MM.1S (cell line): ENCODE results near the gene ALPP.
"Not testable (repeated sequence)": the region's sequence is repeated elsewhere in the genome, so short reads cannot be mapped to it uniquely, and the experiment has no call there.

Experiments used
- DNase-seq: peaks from one replicate; pipeline ENCODE4 v3.0.0-alpha.2; 2015
- H2AFZ ChIP-seq: fragments of 300-600 bp; sonication (generic); 2 replicates; pipeline ENCODE4 v1.6.0; 2016; ENCODE audit warnings: antibody characterized with exemption, low read length
- H3F3A ChIP-seq: fragments of 300-600 bp; sonication (generic); 2 replicates; pipeline ENCODE4 v1.6.1; 2016; ENCODE audit warnings: mild to moderate bottlenecking, antibody characterized with exemption, low read length, moderate library complexity, mixed read lengths; ENCODE audit not compliant: insufficient read depth
- H3K27ac ChIP-seq: fragments of 300-600 bp; sonication (generic); 2 replicates; pipeline ENCODE4 v1.5.1; 2016; ENCODE audit warnings: mild to moderate bottlenecking, low read length
- H3K27me3 ChIP-seq: fragments of 300-600 bp; sonication (generic); replicated peaks from 2 replicates; pipeline ENCODE4 v1.6.0; 2016; ENCODE audit warnings: low read length; ENCODE audit not compliant: insufficient read depth
- H3K36me3 ChIP-seq: fragments of 300-600 bp; sonication (generic); replicated peaks from 2 replicates; pipeline ENCODE4 v1.6.1; 2016; ENCODE audit warnings: mild to moderate bottlenecking, low read length, mixed read lengths; ENCODE audit not compliant: insufficient read depth
- H3K4me1 ChIP-seq: fragments of 300-600 bp; sonication (generic); 2 replicates; pipeline ENCODE4 v1.6.1; 2016; ENCODE audit warnings: low read length, mixed read lengths
- H3K4me2 ChIP-seq: fragments of 300-600 bp; sonication (generic); 2 replicates; pipeline ENCODE4 v1.6.0; 2016; ENCODE audit warnings: low read depth, low read length
- H3K4me3 ChIP-seq: fragments of 300-600 bp; sonication (generic); 2 replicates; pipeline ENCODE4 v1.5.1; 2016; ENCODE audit warnings: low read length, mixed read lengths
- H3K79me2 ChIP-seq: fragments of 300-600 bp; sonication (generic); 2 replicates; pipeline ENCODE4 v1.6.1; 2016; ENCODE audit warnings: mixed run types, low read length, mixed read lengths
- H3K9ac ChIP-seq: fragments of 300-600 bp; sonication (generic); 2 replicates; pipeline ENCODE4 v1.6.1; 2016; ENCODE audit warnings: low read length, mixed read lengths
- H3K9me2 ChIP-seq: fragments of 300-600 bp; sonication (generic); replicated peaks from 2 replicates; pipeline ENCODE4 v1.6.1; 2016; ENCODE audit warnings: mild to moderate bottlenecking, low read length, mixed read lengths; ENCODE audit not compliant: insufficient read depth
- H3K9me3 ChIP-seq: fragments of 300-600 bp; sonication (generic); replicated peaks from 2 replicates; pipeline ENCODE4 v1.6.1; 2016; ENCODE audit warnings: mild to moderate bottlenecking, low read length, mixed read lengths; ENCODE audit not compliant: insufficient read depth
- H4K20me1 ChIP-seq: fragments of 300-600 bp; sonication (generic); 2 replicates; pipeline ENCODE4 v1.6.1; 2016; ENCODE audit warnings: mild to moderate bottlenecking, low read length, moderate library complexity, mixed read lengths; ENCODE audit not compliant: insufficient read depth
- CTCF ChIP-seq: fragments of 300-600 bp; sonication (generic); IDR thresholded peaks from 2 replicates; pipeline ENCODE4 v1.5.1; 2016; ENCODE audit warnings: antibody characterized with exemption, low read length, mixed read lengths
- EZH2 ChIP-seq: fragments of 300-600 bp; sonication (generic); optimal IDR thresholded peaks from 2 replicates; pipeline ENCODE3; 2017; ENCODE audit warnings: low read depth, mild to moderate bottlenecking, antibody characterized with exemption, low read length, mixed read lengths
- EZH2phosphoT487 ChIP-seq: fragments of 300-600 bp; sonication (generic); IDR thresholded peaks from 2 replicates; pipeline ENCODE4 v1.6.1; 2018; ENCODE audit warnings: antibody characterized with exemption, low read length

ALPP gene

GRCh38 chr2:232421189-232421785 lies 42.7 kb downstream of the ALPP start:
- H3K4me3 ChIP-seq, result no peak overlapping the region
- H3K4me2 ChIP-seq, result no peak overlapping the region
- H2AFZ ChIP-seq, result no peak overlapping the region
- no peaks in the 10 kb centered on the region for H3K9me3 ChIP-seq
- no peak for DNase-seq
- no peaks in the 10 kb centered on the region for H3K79me2 ChIP-seq
- TF ChIP-seq EZH2 (no peak), EZH2phosphoT487 (no peak), CTCF (no peak)
- no peaks in the 10 kb centered on the region for H3K4me1 ChIP-seq
- H3F3A ChIP-seq, result no peaks in the 10 kb centered on the region
- no peaks in the 10 kb centered on the region for H3K9me2 ChIP-seq
- H3K27me3 ChIP-seq, result peaks cover 4% of the 10 kb centered on the region; the same call in 1 of the 2 replicates
- H4K20me1 ChIP-seq, result no peaks in the 10 kb centered on the region
- H3K9ac ChIP-seq, result no peak overlapping the region
- H3K36me3 ChIP-seq, result no peaks in the 10 kb centered on the region
- H3K27ac ChIP-seq, result no peak overlapping the region

- Histone ChIP-seq H3K27me3 (peaks cover 4% of the 10 kb centered on the region; the same call in 1 of the 2 replicates), H3K27ac (no peak overlapping the region), H3K9ac (no peak overlapping the region), H3K79me2 (no peaks in the 10 kb centered on the region), H3K36me3 (no peaks in the 10 kb centered on the region), H3K4me1 (no peaks in the 10 kb centered on the region), H3K9me3 (no peaks in the 10 kb centered on the region), H3F3A (no peaks in the 10 kb centered on the region), H2AFZ (no peak overlapping the region), H3K9me2 (no peaks in the 10 kb centered on the region), H3K4me2 (no peak overlapping the region), H3K4me3 (no peak overlapping the region), H4K20me1 (no peaks in the 10 kb centered on the region)
- DNase-seq, result no peak
- TF ChIP-seq EZH2phosphoT487, result no peak
- no peak for TF ChIP-seq CTCF
Observed at GRCh38 chr2:232422051-232422450, 43.5 kb downstream of the ALPP start.

GRCh38 chr2:232422996-232423395 lies 44.4 kb downstream of the ALPP start:
- not testable (repeated sequence) for H3K79me2 ChIP-seq, H3K36me3 ChIP-seq, H3K4me2 ChIP-seq, H3K27me3 ChIP-seq, H3K9me2 ChIP-seq, H3K4me3 ChIP-seq, H3K4me1 ChIP-seq, DNase-seq, H3K9me3 ChIP-seq, H3K9ac ChIP-seq, H4K20me1 ChIP-seq, H3K27ac ChIP-seq, H2AFZ ChIP-seq, H3F3A ChIP-seq

- not testable (repeated sequence) for H3K9ac ChIP-seq, H3K4me3 ChIP-seq, H3K27me3 ChIP-seq
Observed at GRCh38 chr2:232423407-232423806, 44.9 kb downstream of the ALPP start.

More at GRCh38 chr2:232423407-232423806, 44.9 kb downstream of the ALPP start:
- H3K4me2 ChIP-seq, H3K79me2 ChIP-seq, H3K27ac ChIP-seq, H3K9me2 ChIP-seq, H3K9me3 ChIP-seq, H4K20me1 ChIP-seq, H2AFZ ChIP-seq, H3K4me1 ChIP-seq, H3K36me3 ChIP-seq, DNase-seq, H3F3A ChIP-seq: not testable (repeated sequence)
